ENCODE results near the gene ATP1A3. TPM values are rescaled to one million over a fixed set of nuclear protein-coding genes. Genes with fewer than 3 reads are reported as not detected.

The ATP1A3 gene
- polyA plus RNA-seq, 1 donor from 2014 or later = 36.2 TPM

- H3K27me3 ChIP-seq (ENCODE audit: insufficient read depth, low read depth, low read length) = no peaks in the 10 kb centered on the region
- H2AFZ ChIP-seq (ENCODE audit: low read depth, low read length) = no peak overlapping the region
- H3K4me2 ChIP-seq (ENCODE audit: low read length) = no peak overlapping the region
- no peaks in the 10 kb centered on the region for H3K79me2 ChIP-seq (replicated peaks; ENCODE audit: insufficient read depth, low read length)
- H3K4me3 ChIP-seq (ENCODE audit: low read length) = no peak overlapping the region
- no peaks in the 10 kb centered on the region for H3K9me2 ChIP-seq (ENCODE audit: insufficient read depth, low read length)
- H3K9me3 ChIP-seq (ENCODE audit: low read length) = no peaks in the 10 kb centered on the region
- TF ChIP-seq CTCF (IDR thresholded peaks at IDR 0.05; ENCODE audit: poor library complexity, severe bottlenecking) = no peak
- no peak for TF ChIP-seq TAF1 (IDR thresholded peaks at IDR 0.05; ENCODE audit: low read depth)
- no peak for TF ChIP-seq EZH2 (IDR thresholded peaks at IDR 0.05; ENCODE audit: borderline replicate concordance, insufficient read depth, low read length, poor library complexity, severe bottlenecking)
- no peak for TF ChIP-seq EP300 (conservative IDR thresholded peaks at IDR 0.05; ENCODE audit: poor library complexity, severe bottlenecking)
- no peak for TF ChIP-seq POLR2AphosphoS5 (IDR thresholded peaks at IDR 0.05)
- TF ChIP-seq MXI1 (conservative IDR thresholded peaks at IDR 0.05; ENCODE audit: poor library complexity, severe bottlenecking) = no peak
- TF ChIP-seq RAD21 (conservative IDR thresholded peaks at IDR 0.05) = no peak
- TF ChIP-seq SMC3 (conservative IDR thresholded peaks at IDR 0.05; ENCODE audit: poor library complexity) = no peak
- TF ChIP-seq REST (IDR thresholded peaks at IDR 0.05; ENCODE audit: borderline replicate concordance) = no peak
- H3F3A ChIP-seq (ENCODE audit: insufficient read depth, low read length, poor library complexity, severe bottlenecking) = no peaks in the 10 kb centered on the region
- H4K20me1 ChIP-seq (ENCODE audit: insufficient read depth) = no peaks in the 10 kb centered on the region
- no peaks in the 10 kb centered on the region for H3K36me3 ChIP-seq (ENCODE audit: insufficient read depth, low read length)
- H3K9ac ChIP-seq (ENCODE audit: low read length) = no peak overlapping the region
- H3K27ac ChIP-seq (ENCODE audit: low read length) = no peak overlapping the region
Measured at GRCh38 chr19:41955521-41955920, 38.5 kb downstream of the ATP1A3 start.

- Histone ChIP-seq H3K79me2 (replicated peaks; ENCODE audit: insufficient read depth, low read length) (no peaks in the 10 kb centered on the region), H3K27ac (ENCODE audit: low read length) (no peak overlapping the region), H2AFZ (ENCODE audit: low read depth, low read length) (no peak overlapping the region), H4K20me1 (ENCODE audit: insufficient read depth) (no peaks in the 10 kb centered on the region), H3K4me3 (ENCODE audit: low read length) (no peak overlapping the region), H3F3A (ENCODE audit: insufficient read depth, low read length, poor library complexity, severe bottlenecking) (no peaks in the 10 kb centered on the region), H3K9ac (ENCODE audit: low read length) (no peak overlapping the region), H3K4me2 (ENCODE audit: low read length) (no peak overlapping the region), H3K9me2 (ENCODE audit: insufficient read depth, low read length) (no peaks in the 10 kb centered on the region), H3K36me3 (ENCODE audit: insufficient read depth, low read length) (no peaks in the 10 kb centered on the region), H3K27me3 (ENCODE audit: insufficient read depth, low read depth, low read length) (no peaks in the 10 kb centered on the region), H3K9me3 (ENCODE audit: low read length) (no peaks in the 10 kb centered on the region)
- TF ChIP-seq REST (IDR thresholded peaks at IDR 0.05; ENCODE audit: borderline replicate concordance) (no peak), CTCF (IDR thresholded peaks at IDR 0.05; ENCODE audit: poor library complexity, severe bottlenecking) (peak; percentile 83), MXI1 (conservative IDR thresholded peaks at IDR 0.05; ENCODE audit: poor library complexity, severe bottlenecking) (no peak), EP300 (conservative IDR thresholded peaks at IDR 0.05; ENCODE audit: poor library complexity, severe bottlenecking) (no peak), TAF1 (IDR thresholded peaks at IDR 0.05; ENCODE audit: low read depth) (peak; percentile 1), RAD21 (conservative IDR thresholded peaks at IDR 0.05) (peak; percentile 69), EZH2 (IDR thresholded peaks at IDR 0.05; ENCODE audit: borderline replicate concordance, insufficient read depth, low read length, poor library complexity, severe bottlenecking) (no peak), POLR2AphosphoS5 (IDR thresholded peaks at IDR 0.05) (no peak), SMC3 (conservative IDR thresholded peaks at IDR 0.05; ENCODE audit: poor library complexity) (peak; percentile 72)
Measured at GRCh38 chr19:41951686-41952172, 42.3 kb downstream of the ATP1A3 start.
